Stimulated activated CD8-positive, alpha-beta memory T cell treated with anti-CD3 and anti-CD28 coated beads, Interleukin-15, amount 100 ng/mL, for 48 hours (primary cell): ENCODE data around the gene HDHD3.

Experiments used
- DNase-seq, 2 donors: peaks; one replicate each; pipeline ENCODE4 v3.0.0-alpha.2; 2020; ENCODE audit warnings: low read depth in 2 of 2

HDHD3 gene

GRCh38 chr9:113363336-113363735 lies 13.4 kb downstream of the HDHD3 start:
- DNase-seq = no peak

- peak in 1 of 2 donors; percentile 28 for DNase-seq
These were observed 15.3 kb downstream of the HDHD3 start for GRCh38 chr9:113361304-113362018.

DNA sequence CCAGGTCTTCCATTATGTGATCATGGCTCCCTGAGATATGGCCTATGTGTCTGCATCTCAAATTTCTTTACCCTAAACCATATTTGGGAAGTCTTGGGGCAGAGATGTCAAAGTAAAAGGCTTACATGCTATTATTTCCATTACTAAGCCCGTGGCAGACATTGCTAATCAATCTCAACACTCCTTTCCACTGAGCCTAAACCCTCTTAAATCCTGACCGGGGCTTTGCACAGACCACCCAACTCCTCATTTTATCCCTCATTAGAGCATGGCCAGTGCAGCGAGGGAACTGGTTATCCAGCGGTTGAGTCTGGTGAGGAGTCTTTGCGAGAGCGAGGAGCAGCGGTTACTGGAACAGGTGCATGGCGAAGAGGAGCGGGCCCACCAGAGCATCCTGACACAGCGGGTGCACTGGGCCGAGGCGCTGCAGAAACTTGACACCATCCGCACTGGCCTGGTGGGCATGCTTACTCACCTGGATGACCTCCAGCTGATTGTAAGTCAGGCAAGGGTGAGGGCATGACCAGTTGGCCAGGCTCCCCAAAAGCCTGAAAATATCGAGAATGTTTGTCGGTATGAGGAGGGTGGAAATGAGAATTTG lies 16.4 kb downstream of the HDHD3 start:
- no peak for DNase-seq

GRCh38 chr9:113359385-113359784 lies 17.4 kb downstream of the HDHD3 start:
- DNase-seq = no peak

DNA sequence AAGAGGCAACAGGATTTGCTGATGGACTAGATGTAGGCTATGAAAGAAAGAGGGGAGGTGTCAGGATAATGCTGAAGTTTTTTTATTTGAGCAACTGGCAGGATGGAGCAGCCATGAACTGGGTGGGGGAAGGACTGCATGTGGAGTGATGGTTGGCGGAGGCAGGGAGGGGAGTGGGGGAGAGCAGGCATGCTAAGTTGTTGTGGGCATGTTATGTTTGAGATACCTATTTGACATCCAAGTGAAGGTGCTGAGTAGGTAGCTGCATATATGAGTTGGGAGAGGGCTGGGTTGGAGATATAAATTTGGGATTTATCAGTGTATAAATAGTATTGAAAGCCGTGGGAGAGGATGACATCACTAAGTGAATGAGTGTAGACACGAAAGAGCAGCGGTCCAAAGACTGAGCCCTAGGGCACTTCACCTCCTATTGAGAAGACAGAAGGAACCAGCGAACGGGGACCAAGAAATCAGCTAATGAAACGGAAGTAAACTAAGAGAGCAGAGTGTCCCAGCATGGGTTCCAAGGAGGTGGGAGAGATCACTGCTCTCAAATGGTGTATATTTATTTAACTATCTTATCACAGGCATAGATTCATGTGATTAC lies 20.0 kb downstream of the HDHD3 start:
- no peak for DNase-seq

DNA sequence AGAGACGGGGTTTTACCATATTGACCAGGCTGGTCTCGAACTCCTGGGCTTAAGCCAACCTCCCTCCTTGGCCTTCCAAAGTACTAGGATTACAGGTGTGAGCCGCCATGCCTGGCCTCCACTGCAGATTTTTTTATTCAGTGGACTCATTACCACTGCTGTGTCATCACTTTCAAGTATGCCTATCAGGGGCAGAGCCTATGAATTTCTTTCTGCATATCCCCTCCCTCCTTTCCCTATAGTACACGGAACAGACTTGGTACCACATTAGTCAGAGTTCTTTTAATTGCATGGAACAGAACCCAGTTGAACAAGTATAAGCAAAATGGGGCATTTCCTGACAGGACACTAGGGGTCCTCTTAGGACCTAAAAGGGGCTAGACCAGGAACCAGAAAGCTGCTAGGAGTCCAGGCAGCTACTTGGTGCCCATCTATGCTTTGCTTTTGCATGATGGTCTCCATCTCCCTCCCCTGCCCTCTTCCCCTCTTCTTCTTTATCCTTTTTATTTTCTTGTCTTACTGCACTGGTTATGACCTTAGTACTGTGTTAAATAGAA lies 21.7 kb downstream of the HDHD3 start:
- no peak for DNase-seq

GRCh38 chr9:113352411-113352810 lies 24.4 kb downstream of the HDHD3 start:
- DNase-seq = no peak

DNA sequence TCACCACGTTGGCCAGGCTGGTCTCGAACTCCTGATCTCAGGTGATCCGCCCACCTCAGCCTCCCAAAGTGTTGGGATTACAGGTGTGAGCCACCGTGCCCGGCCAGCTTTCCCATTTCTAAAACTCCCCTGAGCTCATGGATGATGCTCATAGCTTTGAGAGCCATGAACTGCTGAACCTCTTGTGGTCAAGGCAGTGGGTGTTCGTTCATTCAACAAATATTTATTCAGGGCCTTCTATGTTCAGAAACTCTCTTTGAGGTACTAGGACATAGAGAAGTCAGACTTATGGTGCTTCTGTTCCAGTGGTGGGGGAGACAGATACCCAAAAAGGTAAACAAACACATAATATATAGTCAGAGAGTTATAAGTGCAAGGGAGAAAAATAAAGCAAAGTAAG lies 24.8 kb downstream of the HDHD3 start:
- DNase-seq = no peak

- DNase-seq = peak in 1 of 2 donors; percentile 38
These were observed 25.8 kb downstream of the HDHD3 start for GRCh38 chr9:113350937-113351336.

DNA sequence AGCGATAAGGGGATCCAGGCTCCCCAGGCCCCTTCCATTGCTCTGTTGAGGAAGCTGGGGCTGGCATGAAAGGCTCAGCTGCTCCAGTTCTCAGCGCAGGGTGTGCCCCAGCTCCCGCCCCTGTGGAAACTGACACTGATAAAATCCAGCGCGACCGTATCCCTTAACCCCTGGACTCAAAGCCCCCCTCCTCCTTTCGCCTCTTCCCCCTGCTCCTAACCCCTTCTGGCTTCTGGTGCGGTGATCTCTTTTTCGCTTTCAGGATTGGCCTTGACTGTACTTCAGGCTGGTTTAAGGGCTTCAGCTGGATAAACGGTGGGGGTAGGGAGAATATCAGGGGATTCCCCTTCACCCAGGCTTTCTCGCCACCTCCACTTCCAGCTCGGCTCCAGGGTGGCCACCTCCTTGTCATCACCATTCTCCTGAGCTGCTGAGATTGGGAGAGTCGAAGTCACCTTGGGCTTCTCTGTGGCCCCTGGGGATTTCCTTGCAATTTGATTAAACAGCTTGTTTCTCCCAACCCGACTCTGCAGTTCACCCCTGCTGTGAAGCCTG lies 26.6 kb downstream of the HDHD3 start:
- no peak for DNase-seq

- DNase-seq = no peak
These were observed 27.2 kb downstream of the HDHD3 start, which contains the start of gene BSPRY for GRCh38 chr9:113349445-113350094. BSPRY (plus strand) TSS chr9:113349541; CDS start chr9:113349580, 39 bp downstream.

DNA sequence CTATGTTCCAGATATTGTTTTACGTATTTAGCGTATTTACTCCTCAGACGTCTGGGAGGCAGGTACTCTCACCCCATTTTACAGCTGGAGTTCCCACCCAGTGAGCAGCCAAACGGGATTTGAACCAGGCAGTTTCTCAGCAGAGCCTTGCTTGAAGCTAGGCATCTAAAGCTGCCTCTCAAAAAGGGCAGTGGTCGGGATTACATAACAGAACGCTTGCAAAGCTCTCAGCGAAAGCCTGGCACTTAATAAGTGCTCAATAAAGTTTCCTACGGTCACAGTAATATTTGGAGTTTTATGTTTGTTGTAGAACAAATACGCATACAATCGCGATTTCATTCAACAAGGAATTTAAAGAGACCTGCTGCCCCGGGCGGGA lies 27.7 kb downstream of the HDHD3 start:
- no peak for DNase-seq

DNA sequence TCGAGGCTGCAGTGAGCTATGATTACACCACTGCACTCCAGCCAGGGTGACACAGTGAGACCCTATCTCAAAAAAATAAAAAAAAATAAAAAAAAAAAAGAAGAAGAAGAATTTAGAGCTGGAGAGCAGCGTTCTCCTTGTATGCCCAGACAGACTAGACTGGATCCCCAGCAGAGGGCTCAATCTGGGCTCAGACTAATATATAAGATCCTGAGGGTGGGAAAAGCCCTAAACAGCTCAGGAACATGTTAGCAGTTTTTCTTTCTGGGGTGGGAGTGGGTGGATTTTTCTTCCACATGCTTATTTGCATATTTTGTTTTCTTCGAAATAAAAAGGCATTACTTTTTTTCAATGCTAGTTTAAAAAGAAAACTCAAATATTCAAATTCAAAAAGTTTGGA lies 28.3 kb downstream of the HDHD3 start:
- DNase-seq = no peak

DNA sequence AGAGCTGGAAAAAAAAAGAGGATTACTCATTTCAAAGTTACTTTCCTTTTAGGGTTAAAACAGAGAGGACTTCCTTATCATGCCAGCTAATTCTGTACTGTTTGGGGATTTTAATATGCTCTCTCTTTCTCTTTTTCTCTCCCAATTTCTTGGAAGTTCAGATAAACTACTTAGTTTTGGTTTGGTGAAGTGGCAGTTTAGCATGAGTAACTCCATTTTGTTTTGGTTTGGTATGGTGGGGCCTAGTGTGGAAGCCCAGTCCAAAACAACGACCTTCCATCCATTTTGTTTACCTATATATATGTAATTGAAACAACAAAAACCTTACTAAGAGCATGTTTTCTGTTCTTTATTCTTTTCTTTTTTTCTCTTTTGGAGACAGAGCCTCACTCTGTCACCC lies 31.1 kb downstream of the HDHD3 start:
- DNase-seq = no peak

DNA sequence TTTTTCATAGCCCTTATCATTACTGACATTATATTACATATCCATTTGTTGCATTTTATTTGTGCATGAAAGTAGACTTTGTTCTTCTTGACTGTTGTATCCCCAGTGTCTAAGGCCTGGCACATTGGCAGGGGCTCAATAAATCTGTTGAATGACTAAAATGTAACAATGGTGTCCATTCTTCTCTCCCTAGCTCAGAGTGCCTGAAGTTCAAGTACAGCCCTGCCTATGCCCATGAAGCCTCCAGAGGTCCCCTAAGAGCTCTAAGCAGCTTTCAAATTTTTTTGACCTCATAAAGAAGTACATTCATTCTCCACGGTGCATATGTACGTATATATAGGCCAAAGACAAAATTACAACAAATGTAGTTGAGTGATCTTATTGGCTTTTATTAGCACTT lies 31.6 kb downstream of the HDHD3 start:
- DNase-seq = no peak

- no peak for DNase-seq
These were observed 33.0 kb downstream of the HDHD3 start for GRCh38 chr9:113343732-113344231.

DNA sequence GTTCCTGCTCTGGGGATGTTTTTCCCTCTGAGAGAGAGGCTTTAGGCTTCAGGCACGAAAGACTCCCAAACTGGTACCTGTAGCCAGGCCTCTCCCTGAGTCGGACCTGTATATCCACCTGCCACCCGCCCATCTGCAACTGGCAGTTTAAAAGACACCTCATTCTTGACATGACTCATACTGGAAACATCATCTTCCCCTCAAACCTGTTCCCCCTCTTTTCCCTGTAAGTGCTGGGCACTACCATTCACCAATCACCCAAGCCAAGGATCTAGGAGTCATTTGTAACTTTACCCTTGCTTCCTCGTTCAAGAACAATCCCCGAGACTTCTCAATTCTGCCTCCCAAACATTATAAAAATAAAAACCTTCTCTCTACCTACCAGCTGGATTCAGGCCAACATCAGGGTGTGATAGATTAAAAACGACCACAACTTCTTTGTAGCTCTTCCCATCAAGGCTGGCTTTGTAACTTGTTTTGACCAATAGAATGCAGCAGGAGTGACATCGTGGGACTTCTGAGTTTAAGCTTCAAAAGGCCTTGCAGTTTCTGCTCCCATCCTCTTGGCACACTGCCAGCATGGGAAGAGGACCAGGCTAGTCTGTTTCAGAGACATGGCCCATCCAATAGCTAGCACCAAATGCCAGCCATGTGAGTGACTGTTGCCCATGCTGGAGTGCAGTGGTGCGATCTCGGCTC lies 34.9 kb downstream of the HDHD3 start:
- DNase-seq = no peak

GRCh38 chr9:113340011-113340699 lies 36.6 kb downstream of the HDHD3 start, which contains the start of gene WDR31:
WDR31 (minus strand) TSS chr9:113340275; CDS start chr9:113332022, 8,253 bp downstream.
- peak; percentile 74 to 78 for DNase-seq

GRCh38 chr9:113337714-113338113 lies 39.1 kb downstream of the HDHD3 start:
- DNase-seq = no peak

GRCh38 chr9:113331780-113332179 lies 45.0 kb downstream of the HDHD3 start:
- DNase-seq = no peak
